ENCODE measurements around the gene RSKR. TPM values are rescaled to one million over a fixed set of nuclear protein-coding genes. Genes with fewer than 3 reads are reported as not detected.
A peak's percentile ranks its signal among the peaks of the same experiment; 100 is the strongest.

The RSKR gene
- total RNA-seq, 6 donors from 2014 or later, result 7.9 to 49.2 (median 11.7) TPM

DNA sequence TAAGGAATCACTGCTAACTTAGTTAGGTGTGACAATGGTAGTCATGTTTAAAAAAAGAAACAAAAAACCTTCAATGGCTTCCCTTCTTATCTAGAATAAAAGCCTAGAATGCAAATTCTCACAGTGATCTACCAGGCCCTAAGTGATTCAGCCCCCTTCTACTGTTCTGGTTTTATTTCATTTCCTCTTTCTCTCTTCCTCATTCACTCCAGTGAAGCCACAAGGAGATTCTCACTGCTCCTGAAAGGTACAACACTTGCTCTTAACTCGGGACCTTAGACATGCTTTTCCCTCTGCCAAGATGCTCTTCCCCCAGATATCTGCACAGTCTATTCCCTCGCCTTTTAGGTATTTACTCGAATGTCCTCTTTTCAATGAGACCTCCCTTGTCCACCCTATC is 46.4 kb downstream of the RSKR start:
- Histone ChIP-seq H3K27me3 (no peaks in the 10 kb centered on the region), H3K36me3 (peaks cover 7 to 18% (median 15%) of the 10 kb centered on the region in 4 donors), H3K27ac (no peak overlapping the region), H3K4me3 (no peak overlapping the region), H3K4me1 (peaks cover 15 to 37% (median 24%) of the 10 kb centered on the region in 4 donors), H3K9me3 (no peaks in the 10 kb centered on the region)
- ATAC-seq (ENCODE audit: low FRiP score in 2 of 2), result no peak
- WGBS, 2 donors, result 78 to 79% methylated on average over 3 of the region's 3 CpGs
- TF ChIP-seq POLR2AphosphoS5 (IDR thresholded peaks at IDR 0.05), result no peak
- no peak for DNase-seq

- H3K9me3 ChIP-seq, result no peaks in the 10 kb centered on the region
- ATAC-seq (ENCODE audit: low FRiP score in 2 of 2), result peak in 1 of 2 donors; percentile 70
- H3K27ac ChIP-seq, result peak overlapping the region in 1 of 4 donors; percentile 39
- 73 to 88% methylated on average over 3 of the region's 3 CpGs for WGBS, 2 donors
- H3K27me3 ChIP-seq, result no peaks in the 10 kb centered on the region
- H3K4me1 ChIP-seq, result peaks cover 0 to 10% (median 7%) of the 10 kb centered on the region in 4 donors
- peaks cover 16 to 55% (median 51%) of the 10 kb centered on the region in 4 donors for H3K36me3 ChIP-seq
- DNase-seq, result no peak
- no peak overlapping the region for H3K4me3 ChIP-seq
- TF ChIP-seq POLR2AphosphoS5 (IDR thresholded peaks at IDR 0.05), result no peak
- TF ChIP-seq POLR2A (IDR thresholded peaks at IDR 0.05), result no peak
- no peak for TF ChIP-seq CTCF (IDR thresholded peaks at IDR 0.05)
- TF ChIP-seq EP300 (IDR thresholded peaks at IDR 0.05), result no peak
Measured at GRCh38 chr17:28563475-28563874, 50.5 kb downstream of the RSKR start.

Other genes with a start within 250 kb of the RSKR start
- not detected for gene SEBOX, start 249.0 kb downstream of the RSKR start, total RNA-seq
- gene VTN, start 243.9 kb downstream of the RSKR start, total RNA-seq, result 1 to 10 TPM in 4 of 6 donors, under 1 TPM in 1, not detected in 1; 0.67 to 6.4 (median 2.3) TPM
- gene SARM1, start 242.5 kb downstream of the RSKR start, total RNA-seq, result 10 to 100 TPM; 10.3 to 33.5 (median 13.9) TPM
- gene SLC46A1, start 208.0 kb downstream of the RSKR start, total RNA-seq, result 10 to 100 TPM; 15.0 to 44.0 (median 19.8) TPM
- under 1 TPM in 3 of 6 donors, not detected in 3; 0.10 to 0.61 (median 0.14) TPM for gene SLC13A2, start 140.5 kb downstream of the RSKR start, total RNA-seq
- gene FOXN1, start 107.8 kb downstream of the RSKR start, total RNA-seq, result under 1 TPM in 2 of 6 donors, not detected in 4; 0.07 to 0.54 TPM
- 10 to 100 TPM; 17.0 to 43.0 (median 25.6) TPM for gene UNC119, start 61.6 kb downstream of the RSKR start, total RNA-seq
- gene PIGS, start 42.7 kb downstream of the RSKR start, total RNA-seq, result 10 to 100 TPM; 36.7 to 69.6 (median 58.1) TPM
- gene ALDOC, start 37.3 kb downstream of the RSKR start, total RNA-seq, result 10 to 100 TPM in 5 of 6 donors, 1 to 10 TPM in 1; 6.3 to 19.2 (median 14.2) TPM
- gene SPAG5, start 15.2 kb downstream of the RSKR start, total RNA-seq, result 10 to 100 TPM in 1 of 6 donors, 1 to 10 TPM in 5; 4.4 to 34.6 (median 7.4) TPM
- 100 to 1,000 TPM in 5 of 6 donors, 10 to 100 TPM in 1; 98.1 to 250 (median 131) TPM for gene BLTP2, start 31.0 kb upstream of the RSKR start, total RNA-seq
- gene SDF2, start 47.7 kb upstream of the RSKR start, total RNA-seq, result 10 to 100 TPM; 43.2 to 91.1 (median 52.5) TPM
- gene SUPT6H, start 48.0 kb upstream of the RSKR start, total RNA-seq, result 100 to 1,000 TPM in 1 of 6 donors, 10 to 100 TPM in 5; 57.3 to 128 (median 71.5) TPM
- 10 to 100 TPM in 2 of 6 donors, 1 to 10 TPM in 4; 1.2 to 11.5 (median 3.4) TPM for gene PROCA1, start 97.7 kb upstream of the RSKR start, total RNA-seq
- 100 to 1,000 TPM in 2 of 6 donors, 10 to 100 TPM in 4; 69.5 to 123 (median 85.5) TPM for gene RAB34, start 103.7 kb upstream of the RSKR start, total RNA-seq
- 1,000 to 10,000 TPM in 2 of 6 donors, 100 to 1,000 TPM in 4; 206 to 1,142 (median 416) TPM for gene RPL23A, start 105.8 kb upstream of the RSKR start, total RNA-seq
- gene TLCD1, start 112.0 kb upstream of the RSKR start, total RNA-seq, result 10 to 100 TPM in 3 of 6 donors, 1 to 10 TPM in 3; 4.1 to 25.8 (median 14.1) TPM
- gene NEK8, start 114.6 kb upstream of the RSKR start, total RNA-seq, result 10 to 100 TPM in 3 of 6 donors, 1 to 10 TPM in 3; 3.5 to 34.6 (median 13.0) TPM
- gene TRAF4, start 129.8 kb upstream of the RSKR start, total RNA-seq, result 10 to 100 TPM; 34.8 to 84.9 (median 64.1) TPM
- gene FAM222B, start 228.6 kb upstream of the RSKR start, total RNA-seq, result 10 to 100 TPM; 16.8 to 23.1 (median 20.1) TPM
- gene ERAL1, start 240.8 kb upstream of the RSKR start, total RNA-seq, result 10 to 100 TPM; 22.4 to 41.3 (median 27.7) TPM